Neuronal stem cell (in vitro differentiated cells): Measurements from ENCODE around the gene CCDC57.

ENCODE experiments used
- DNase-seq: peaks from one replicate; pipeline ENCODE4 v3.0.0-alpha.2; 2013; ENCODE audit warnings: low spot score
- H2AFZ ChIP-seq: one replicate; pipeline ENCODE4 v1.6.1; 2013; ENCODE audit warnings: mild to moderate bottlenecking, low read length, inconsistent platforms
- H2AK5ac ChIP-seq: 2 replicates; pipeline ENCODE4 v1.6.1; 2013; ENCODE audit warnings: low read depth, mild to moderate bottlenecking, inconsistent platforms, low read length, moderate library complexity, mixed read lengths
- H2BK120ac ChIP-seq: 2 replicates; pipeline ENCODE4 v1.6.1; 2013; ENCODE audit warnings: low read depth, mild to moderate bottlenecking, inconsistent platforms, low read length, moderate library complexity, mixed read lengths
- H2BK12ac ChIP-seq: one replicate; pipeline ENCODE4 v1.6.1; 2013; ENCODE audit warnings: low read length, inconsistent platforms
- H2BK15ac ChIP-seq: 2 replicates; pipeline ENCODE4 v1.6.1; 2013; ENCODE audit warnings: mild to moderate bottlenecking, low read length, inconsistent platforms, mixed read lengths
- H2BK5ac ChIP-seq: one replicate; pipeline ENCODE4 v1.6.1; 2013; ENCODE audit warnings: inconsistent platforms, mild to moderate bottlenecking, low read length, moderate library complexity
- H3K14ac ChIP-seq: one replicate; pipeline ENCODE4 v1.6.1; 2013; ENCODE audit warnings: low read length, inconsistent platforms
- H3K18ac ChIP-seq: 2 replicates; pipeline ENCODE4 v1.6.1; 2013; ENCODE audit warnings: low read length, inconsistent platforms
- H3K23ac ChIP-seq: 2 replicates; pipeline ENCODE4 v1.6.1; 2013; ENCODE audit warnings: low read depth, mild to moderate bottlenecking, mixed read lengths, low read length, inconsistent platforms; ENCODE audit not compliant: poor library complexity
- H3K27ac ChIP-seq: replicated peaks from 3 replicates; pipeline ENCODE4 v1.5.1; 2013; ENCODE audit warnings: low read length, inconsistent platforms
- H3K27me3 ChIP-seq, 3 experiments: 2 replicates each; pipeline ENCODE4 v1.6.1; 2013; ENCODE audit warnings: low read length in 3 of 3, mild to moderate bottlenecking in 2 of 3, inconsistent platforms in 1 of 3, low read depth in 1 of 3, mixed read lengths in 1 of 3, moderate library complexity in 1 of 3; ENCODE audit not compliant: control insufficient read depth in 3 of 3, insufficient read depth in 3 of 3
- H3K36me3 ChIP-seq, 2 donors: replicated peaks in 1 of 2; 2 replicates each; pipeline ENCODE4 v1.6.1; 2013; ENCODE audit warnings: low read length in 2 of 2; ENCODE audit not compliant: control insufficient read depth in 2 of 2, insufficient read depth in 2 of 2
- H3K4ac ChIP-seq: 2 replicates; pipeline ENCODE4 v1.6.1; 2013; ENCODE audit warnings: inconsistent platforms, mild to moderate bottlenecking, low read length, moderate library complexity
- H3K4me1 ChIP-seq, 2 donors: 1 replicate in 1 of 2; 2 replicates in 1 of 2; pipeline ENCODE4 v1.6.1; 2013; ENCODE audit warnings: low read length in 2 of 2, low read depth in 1 of 2; ENCODE audit not compliant: control insufficient read depth in 2 of 2, insufficient read depth in 1 of 2
- H3K4me2 ChIP-seq: one replicate; pipeline ENCODE4 v1.6.1; 2013; ENCODE audit warnings: mild to moderate bottlenecking, low read length, inconsistent platforms; ENCODE audit not compliant: insufficient read depth, poor library complexity, severe bottlenecking
- H3K4me3 ChIP-seq, 2 donors: 2 replicates each; pipeline ENCODE4 v1.5.1; 2013; ENCODE audit warnings: low read length in 2 of 2, mild to moderate bottlenecking in 2 of 2, inconsistent platforms in 1 of 2, moderate library complexity in 1 of 2
- H3K79me1 ChIP-seq: one replicate; pipeline ENCODE4 v1.6.1; 2013; ENCODE audit warnings: low read depth, mild to moderate bottlenecking, inconsistent platforms, low read length, moderate library complexity
- H3K9ac ChIP-seq: one replicate; pipeline ENCODE4 v1.6.1; 2013; ENCODE audit warnings: mild to moderate bottlenecking, low read depth, low read length, inconsistent platforms; ENCODE audit not compliant: poor library complexity
- H3K9me3 ChIP-seq, 2 donors: replicated peaks in 1 of 2; 2 replicates each; pipeline versions ENCODE3 to v1.6.1; 2013; ENCODE audit warnings: low read length in 2 of 2, mild to moderate bottlenecking in 2 of 2, inconsistent platforms in 1 of 2, low read depth in 1 of 2, mixed read lengths in 1 of 2, moderate library complexity in 1 of 2; ENCODE audit not compliant: control insufficient read depth in 2 of 2, insufficient read depth in 1 of 2
- H4K8ac ChIP-seq: one replicate; pipeline ENCODE4 v1.6.1; 2013; ENCODE audit warnings: low read depth, mild to moderate bottlenecking, inconsistent platforms, low read length, moderate library complexity
- H4K91ac ChIP-seq: one replicate; pipeline ENCODE4 v1.6.1; 2013; ENCODE audit warnings: low read length, low read depth, mild to moderate bottlenecking, inconsistent platforms; ENCODE audit not compliant: poor library complexity
- WGBS, 2 donors: extraction: QIAGEN DNeasy Blood & Tissue Kit; methylation state at CpG; one replicate each; pipeline ENCODE4 v1.1.7; 2013; ENCODE audit warnings: missing lambda C conversion rate in 2 of 2, mixed read lengths in 1 of 2; ENCODE audit not compliant: insufficient read length in 2 of 2, insufficient replicate concordance in 1 of 2; ENCODE audit errors: extremely low coverage in 2 of 2; 5-methylcytosine and 5-hydroxymethylcytosine counted together

The CCDC57 gene

DNA sequence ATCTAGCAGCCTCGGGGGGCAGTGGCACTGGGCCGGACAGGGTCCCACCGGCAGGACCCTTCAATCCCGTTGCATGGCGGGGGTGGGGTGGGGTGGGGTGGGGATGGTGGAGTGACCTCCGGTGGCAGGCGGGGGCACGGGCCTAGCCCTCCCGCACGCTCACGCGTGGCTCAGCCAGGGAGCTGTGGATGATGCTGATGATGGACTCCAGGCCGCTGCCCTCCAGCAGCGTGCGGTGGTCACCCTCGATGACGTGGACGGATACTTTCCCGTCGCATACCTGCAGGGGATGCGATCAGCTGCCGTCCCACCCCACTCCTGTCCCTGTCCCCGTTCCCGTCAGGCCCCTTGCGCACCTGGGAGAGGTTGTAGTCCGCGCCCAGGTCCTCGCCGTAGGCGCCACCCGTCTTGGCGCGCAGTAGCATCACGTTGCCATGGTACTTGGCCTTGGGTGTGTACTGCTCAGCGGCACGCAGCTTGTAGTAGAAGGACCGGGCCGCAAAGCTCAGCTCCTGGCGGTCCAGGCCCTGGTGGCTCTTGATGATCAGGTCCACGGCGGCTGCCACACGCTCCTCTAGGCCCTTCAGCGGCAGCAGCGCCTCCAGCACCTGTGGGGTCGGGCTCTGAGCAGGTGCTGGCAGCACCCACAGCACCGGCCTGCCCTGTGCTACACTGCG lies 133.5 kb downstream of the CCDC57 start:
- H3K4me3 ChIP-seq, result no peak overlapping the region
- peaks cover 53 to 65% of the 10 kb centered on the region in 2 donors for H3K36me3 ChIP-seq
- H2BK5ac ChIP-seq, result no peak overlapping the region
- peaks cover 0 to 3% of the 10 kb centered on the region in 2 donors for H3K4me1 ChIP-seq
- peaks cover 0 to 1% of the 10 kb centered on the region in 2 donors for H3K9me3 ChIP-seq
- H3K9ac ChIP-seq, result peak overlapping the region; percentile 44
- peak overlapping the region; percentile 22 for H2BK12ac ChIP-seq
- H2AK5ac ChIP-seq, result no peak overlapping the region
- H3K79me1 ChIP-seq, result peaks cover 27% of the 10 kb centered on the region
- no peak overlapping the region for H4K91ac ChIP-seq
- H3K18ac ChIP-seq, result no peak overlapping the region
- H3K23ac ChIP-seq, result no peak overlapping the region
- H2AFZ ChIP-seq, result no peak overlapping the region
- no peak overlapping the region for H3K4me2 ChIP-seq
- DNase-seq, result no peak
- H3K4ac ChIP-seq, result no peak overlapping the region
- H3K14ac ChIP-seq, result no peak overlapping the region
- no peak overlapping the region for H2BK15ac ChIP-seq
- no CpG with 5 or more reads among the region's 47 CpGs for WGBS, 2 donors
- no peaks in the 10 kb centered on the region for H3K27me3 ChIP-seq
- no peak overlapping the region for H4K8ac ChIP-seq
- no peak overlapping the region for H2BK120ac ChIP-seq
- no peak overlapping the region for H3K27ac ChIP-seq

DNA sequence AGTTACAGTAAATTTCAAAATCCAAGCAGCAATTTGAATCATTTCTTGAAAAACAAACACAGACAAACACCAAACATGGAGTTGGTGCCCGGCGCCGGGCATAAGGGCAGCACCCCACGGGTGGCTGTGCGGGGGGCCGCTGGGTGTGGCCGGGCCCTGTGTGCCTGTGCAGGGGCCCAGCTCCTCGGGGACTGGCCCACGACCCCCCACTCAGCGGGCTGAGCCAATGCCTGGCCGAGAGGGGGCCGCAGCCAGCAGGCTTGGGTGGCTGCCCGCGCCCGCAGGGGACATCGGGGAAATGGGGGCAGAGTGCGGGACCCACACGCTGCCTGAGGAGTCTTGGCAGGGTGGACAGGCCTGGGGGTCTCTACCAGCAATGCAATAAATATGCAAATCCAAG lies 134.2 kb downstream of the CCDC57 start:
- no peak overlapping the region for H4K8ac ChIP-seq
- peaks cover 21% of the 10 kb centered on the region for H3K79me1 ChIP-seq

DNA sequence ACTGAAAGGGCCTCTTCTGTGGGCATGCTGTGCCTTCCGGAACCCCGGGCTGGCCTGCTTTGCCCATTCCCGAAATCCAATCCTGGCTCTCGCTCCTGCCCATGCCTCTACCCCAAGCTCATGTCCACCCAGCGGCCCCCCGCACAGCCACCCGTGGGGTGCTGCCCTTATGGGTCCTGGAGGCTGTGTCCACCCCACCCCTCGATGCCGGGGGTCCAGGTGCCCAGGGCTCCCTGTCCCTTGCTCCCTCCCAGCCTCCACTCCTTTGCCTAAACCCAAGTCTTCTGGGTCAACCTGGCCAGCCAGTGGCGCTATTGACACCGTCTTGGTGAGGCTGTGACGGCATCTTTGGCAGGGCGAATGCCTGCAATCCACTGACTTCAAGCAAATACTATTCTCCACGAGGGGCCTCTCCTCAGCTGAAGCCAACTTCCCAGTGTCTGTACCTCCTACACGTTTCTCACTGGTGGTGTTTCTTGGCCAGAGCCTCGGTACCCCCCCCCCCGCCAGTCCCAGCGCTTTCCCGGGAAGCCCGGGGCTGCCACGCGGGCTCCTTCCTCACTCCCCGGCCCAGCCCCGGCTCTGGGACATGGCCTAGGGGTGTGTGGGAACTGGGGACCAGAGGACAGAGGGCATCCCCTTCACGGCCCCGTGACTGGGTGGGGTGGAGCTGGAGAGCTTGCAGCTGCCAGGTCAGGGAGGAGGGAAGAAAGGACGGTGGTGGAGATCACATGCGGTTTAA lies 134.9 kb downstream of the CCDC57 start:
- H3K18ac ChIP-seq, result peak overlapping the region; percentile 48
- H3K27me3 ChIP-seq, result no peaks in the 10 kb centered on the region
- H3K79me1 ChIP-seq, result peaks cover 15% of the 10 kb centered on the region
- DNase-seq, result no peak
- no peak overlapping the region for H3K4ac ChIP-seq
- no peak overlapping the region for H3K14ac ChIP-seq
- no peak overlapping the region for H4K91ac ChIP-seq
- peaks cover 40 to 51% of the 10 kb centered on the region in 2 donors for H3K36me3 ChIP-seq
- no peak overlapping the region for H3K9ac ChIP-seq
- peaks cover 0 to 1% of the 10 kb centered on the region in 2 donors for H3K9me3 ChIP-seq
- H2AK5ac ChIP-seq, result no peak overlapping the region
- no CpG with 5 or more reads among the region's 28 CpGs for WGBS, 2 donors
- H2BK5ac ChIP-seq, result no peak overlapping the region
- H2BK15ac ChIP-seq, result no peak overlapping the region
- H2BK120ac ChIP-seq, result no peak overlapping the region
- H3K4me3 ChIP-seq, result peak overlapping the region in 1 of 2 donors; percentile 3
- H3K4me1 ChIP-seq, result peaks cover 0 to 3% of the 10 kb centered on the region in 2 donors
- H4K8ac ChIP-seq, result no peak overlapping the region
- peak overlapping the region; percentile 80 for H3K23ac ChIP-seq
- H3K4me2 ChIP-seq, result no peak overlapping the region
- no peak overlapping the region for H2BK12ac ChIP-seq
- no peak overlapping the region for H3K27ac ChIP-seq
- H2AFZ ChIP-seq, result no peak overlapping the region

More for the DNA sequence above, 134.2 kb downstream of the CCDC57 start:
- no peak overlapping the region for H2BK5ac ChIP-seq
- peaks cover 0 to 3% of the 10 kb centered on the region in 2 donors for H3K4me1 ChIP-seq
- no peak overlapping the region for H3K9ac ChIP-seq
- H2BK12ac ChIP-seq, result no peak overlapping the region
- WGBS, 2 donors, result no CpG with 5 or more reads among the region's 18 CpGs
- no peak overlapping the region for H3K4me2 ChIP-seq
- no peak overlapping the region for H2AK5ac ChIP-seq
- peaks cover 0 to 1% of the 10 kb centered on the region in 2 donors for H3K9me3 ChIP-seq
- peaks cover 46 to 58% of the 10 kb centered on the region in 2 donors for H3K36me3 ChIP-seq
- no peak overlapping the region for H3K18ac ChIP-seq
- no peak overlapping the region for H2BK15ac ChIP-seq
- no peak overlapping the region for H3K27ac ChIP-seq
- H3K4ac ChIP-seq, result no peak overlapping the region
- no peak for DNase-seq
- H3K23ac ChIP-seq, result no peak overlapping the region
- no peak overlapping the region for H4K91ac ChIP-seq
- H2AFZ ChIP-seq, result no peak overlapping the region
- no peak overlapping the region for H3K14ac ChIP-seq
- no peak overlapping the region for H3K4me3 ChIP-seq
- H3K27me3 ChIP-seq, result no peaks in the 10 kb centered on the region
- no peak overlapping the region for H2BK120ac ChIP-seq
